Right lobe of liver (tissue), 4 donors: ENCODE results near the gene ALG10.

Experiments
- CTCF ChIP-seq, 4 donors: fragments of 200-600 bp in 3 of 4; fragments of 450-650 bp in 1 of 4; IDR thresholded peaks; one replicate each; pipeline versions ENCODE4 v1.5.1 to v1.8.0; 2016 to 2022; ENCODE audit warnings: antibody characterized with exemption in 4 of 4, mild to moderate bottlenecking in 2 of 4
- POLR2A ChIP-seq: fragments of 450-650 bp; IDR thresholded peaks from one replicate; pipeline ENCODE4 v1.6.1; 2017; ENCODE audit warnings: antibody characterized with exemption, mild to moderate bottlenecking
- donor health status: DM: no; HTN: no; CAD: no.
- donor health status: DM: no; HTN: no; CAD: no.
- donor health status: DM: no; HTN: yes; CAD: no.

GRCh38 chr12:34048714-34049113 lies 26.4 kb downstream of the ALG10 start:
- TF ChIP-seq POLR2A (no peak), CTCF (IDR thresholded peaks at IDR 0.05) (no peak)
